ENCODE measurements around the gene ATRNL1.

Gene ATRNL1

DNA sequence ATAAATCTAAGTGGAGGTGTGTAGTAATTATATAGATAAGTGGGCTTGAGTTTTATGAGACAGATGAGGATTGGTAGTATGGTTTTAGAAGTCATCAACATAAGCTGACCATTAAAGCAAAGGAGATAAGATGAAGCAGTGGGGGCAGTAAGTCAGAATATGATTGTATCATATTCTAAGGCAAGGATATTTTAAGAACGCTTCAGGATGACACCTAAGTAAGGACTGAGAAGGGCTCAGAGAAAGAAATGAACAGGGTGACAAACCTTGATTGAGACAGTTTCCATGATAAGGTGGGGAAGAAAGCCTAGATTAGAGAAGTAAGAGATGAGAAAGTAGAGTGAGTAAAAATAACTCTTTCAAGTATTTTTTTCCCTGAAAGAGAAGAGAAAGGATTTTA lies 567.2 kb downstream of the ATRNL1 start:
- no peak overlapping the region for H3K4me3 ChIP-seq (ENCODE audit: extremely low read depth, insufficient read depth, low read length, poor library complexity, severe bottlenecking)
- no peak overlapping the region for H3K27ac ChIP-seq (ENCODE audit: low read depth, low read length, severe bottlenecking)
- no peaks in the 10 kb centered on the region for H3K9me3 ChIP-seq (ENCODE audit: control insufficient read depth, low read length)
- H3K4me1 ChIP-seq (ENCODE audit: control insufficient read depth, insufficient read depth, low read length, poor library complexity, severe bottlenecking), result no peaks in the 10 kb centered on the region
- 86 to 100% methylated on average over 1 of the region's 1 CpG for WGBS, 2 experiments (ENCODE audit: insufficient coverage in 2 of 2)
- H3K36me3 ChIP-seq (ENCODE audit: control insufficient read depth, insufficient read depth, low read length), result no peaks in the 10 kb centered on the region

- Histone ChIP-seq H3K9me3 (ENCODE audit: control insufficient read depth, low read length) (no peaks in the 10 kb centered on the region), H3K27ac (ENCODE audit: low read depth, low read length, severe bottlenecking) (no peak overlapping the region), H3K4me1 (ENCODE audit: control insufficient read depth, insufficient read depth, low read length, poor library complexity, severe bottlenecking) (no peaks in the 10 kb centered on the region), H3K36me3 (ENCODE audit: control insufficient read depth, insufficient read depth, low read length) (no peaks in the 10 kb centered on the region), H3K4me3 (ENCODE audit: extremely low read depth, insufficient read depth, low read length, poor library complexity, severe bottlenecking) (no peak overlapping the region)
These were observed 569.3 kb downstream of the ATRNL1 start for GRCh38 chr10:115662422-115662821.

GRCh38 chr10:115665549-115665948 lies 572.4 kb downstream of the ATRNL1 start:
- Histone ChIP-seq H3K4me3 (ENCODE audit: extremely low read depth, insufficient read depth, low read length, poor library complexity, severe bottlenecking) (no peak overlapping the region), H3K36me3 (ENCODE audit: control insufficient read depth, insufficient read depth, low read length) (no peaks in the 10 kb centered on the region), H3K9me3 (ENCODE audit: control insufficient read depth, low read length) (no peaks in the 10 kb centered on the region), H3K4me1 (ENCODE audit: control insufficient read depth, insufficient read depth, low read length, poor library complexity, severe bottlenecking) (no peaks in the 10 kb centered on the region), H3K27ac (ENCODE audit: low read depth, low read length, severe bottlenecking) (no peak overlapping the region)
- 70 to 92% methylated on average over 2 of the region's 2 CpGs for WGBS, 2 experiments (ENCODE audit: insufficient coverage in 2 of 2)

DNA sequence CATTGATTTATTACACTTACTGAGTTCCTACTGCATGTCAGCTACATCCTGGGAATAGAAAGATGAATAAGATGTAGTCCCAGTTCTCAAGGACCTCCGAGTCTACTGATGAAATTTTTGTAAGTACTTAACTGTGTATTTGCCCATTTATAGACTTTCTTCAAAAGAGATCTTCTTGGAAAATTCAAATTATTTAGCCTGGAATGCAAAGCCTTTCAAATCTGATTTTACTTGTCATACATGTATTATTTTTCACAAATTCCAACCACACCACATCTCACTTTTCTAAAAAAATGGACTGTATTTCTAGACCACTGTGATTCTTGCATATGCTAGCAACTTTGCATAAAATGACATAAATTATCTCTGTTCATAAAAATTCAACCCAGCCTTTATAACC lies 581.3 kb downstream of the ATRNL1 start:
- Histone ChIP-seq H3K9me3 (ENCODE audit: control insufficient read depth, low read length) (no peaks in the 10 kb centered on the region), H3K27ac (ENCODE audit: low read depth, low read length, severe bottlenecking) (no peak overlapping the region), H3K4me1 (ENCODE audit: control insufficient read depth, insufficient read depth, low read length, poor library complexity, severe bottlenecking) (no peaks in the 10 kb centered on the region), H3K4me3 (ENCODE audit: extremely low read depth, insufficient read depth, low read length, poor library complexity, severe bottlenecking) (no peak overlapping the region), H3K36me3 (ENCODE audit: control insufficient read depth, insufficient read depth, low read length) (no peaks in the 10 kb centered on the region)
- 88% methylated on average over 1 of the region's 1 CpG; no CpG with 5 or more reads in 1 of the 2 experiments for WGBS, 2 experiments (ENCODE audit: insufficient coverage in 2 of 2)

GRCh38 chr10:115696747-115697146 lies 603.6 kb downstream of the ATRNL1 start:
- Histone ChIP-seq H3K4me3 (ENCODE audit: extremely low read depth, insufficient read depth, low read length, poor library complexity, severe bottlenecking) (no peak overlapping the region), H3K9me3 (ENCODE audit: control insufficient read depth, low read length) (no peaks in the 10 kb centered on the region), H3K36me3 (ENCODE audit: control insufficient read depth, insufficient read depth, low read length) (no peaks in the 10 kb centered on the region), H3K4me1 (ENCODE audit: control insufficient read depth, insufficient read depth, low read length, poor library complexity, severe bottlenecking) (no peaks in the 10 kb centered on the region), H3K27ac (ENCODE audit: low read depth, low read length, severe bottlenecking) (no peak overlapping the region)
- WGBS, 2 experiments (ENCODE audit: insufficient coverage in 2 of 2), result 80 to 100% methylated on average over 1 of the region's 4 CpGs

GRCh38 chr10:115706026-115706425 lies 612.9 kb downstream of the ATRNL1 start:
- Histone ChIP-seq H3K4me1 (ENCODE audit: control insufficient read depth, insufficient read depth, low read length, poor library complexity, severe bottlenecking) (no peaks in the 10 kb centered on the region), H3K9me3 (ENCODE audit: control insufficient read depth, low read length) (no peaks in the 10 kb centered on the region), H3K36me3 (ENCODE audit: control insufficient read depth, insufficient read depth, low read length) (no peaks in the 10 kb centered on the region), H3K27ac (ENCODE audit: low read depth, low read length, severe bottlenecking) (no peak overlapping the region), H3K4me3 (ENCODE audit: extremely low read depth, insufficient read depth, low read length, poor library complexity, severe bottlenecking) (no peak overlapping the region)

- H3K4me3 ChIP-seq (ENCODE audit: extremely low read depth, insufficient read depth, low read length, poor library complexity, severe bottlenecking), result no peak overlapping the region
- no peaks in the 10 kb centered on the region for H3K4me1 ChIP-seq (ENCODE audit: control insufficient read depth, insufficient read depth, low read length, poor library complexity, severe bottlenecking)
- H3K9me3 ChIP-seq (ENCODE audit: control insufficient read depth, low read length), result no peaks in the 10 kb centered on the region
- WGBS, 2 experiments (ENCODE audit: insufficient coverage in 2 of 2), result no CpG with 5 or more reads among the region's 2 CpGs
- no peak overlapping the region for H3K27ac ChIP-seq (ENCODE audit: low read depth, low read length, severe bottlenecking)
- no peaks in the 10 kb centered on the region for H3K36me3 ChIP-seq (ENCODE audit: control insufficient read depth, insufficient read depth, low read length)
These were observed 613.4 kb downstream of the ATRNL1 start for GRCh38 chr10:115706488-115707076.

DNA sequence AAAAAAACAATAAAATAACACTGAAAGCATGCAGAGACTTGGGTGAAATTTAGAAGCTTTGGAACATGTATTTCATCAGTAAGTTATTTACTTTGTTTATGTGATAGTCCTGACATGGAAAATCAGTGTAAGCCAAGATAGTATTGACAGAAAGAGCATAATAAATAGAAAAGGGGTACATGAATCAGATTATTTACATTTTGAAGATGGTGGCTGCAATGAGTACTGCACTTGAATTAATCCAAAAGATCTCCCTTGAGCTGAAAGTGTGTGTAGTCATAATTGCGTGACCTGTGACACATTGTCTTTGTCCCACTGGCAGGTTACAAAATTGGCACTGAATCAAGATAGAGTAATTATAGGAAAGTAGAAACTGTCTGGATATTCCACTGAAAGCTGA lies 617.0 kb downstream of the ATRNL1 start:
- H3K36me3 ChIP-seq (ENCODE audit: control insufficient read depth, insufficient read depth, low read length), result no peaks in the 10 kb centered on the region
- H3K4me1 ChIP-seq (ENCODE audit: control insufficient read depth, insufficient read depth, low read length, poor library complexity, severe bottlenecking), result no peaks in the 10 kb centered on the region
- no peaks in the 10 kb centered on the region for H3K9me3 ChIP-seq (ENCODE audit: control insufficient read depth, low read length)
- no peak overlapping the region for H3K27ac ChIP-seq (ENCODE audit: low read depth, low read length, severe bottlenecking)
- no peak overlapping the region for H3K4me3 ChIP-seq (ENCODE audit: extremely low read depth, insufficient read depth, low read length, poor library complexity, severe bottlenecking)
- WGBS, 2 experiments (ENCODE audit: insufficient coverage in 2 of 2), result 78 to 83% methylated on average over 1 of the region's 1 CpG

- no peaks in the 10 kb centered on the region for H3K36me3 ChIP-seq (ENCODE audit: control insufficient read depth, insufficient read depth, low read length)
- 67% methylated on average over 1 of the region's 1 CpG; no CpG with 5 or more reads in 1 of the 2 experiments for WGBS, 2 experiments (ENCODE audit: insufficient coverage in 2 of 2)
- H3K4me3 ChIP-seq (ENCODE audit: extremely low read depth, insufficient read depth, low read length, poor library complexity, severe bottlenecking), result no peak overlapping the region
- H3K9me3 ChIP-seq (ENCODE audit: control insufficient read depth, low read length), result no peaks in the 10 kb centered on the region
- no peaks in the 10 kb centered on the region for H3K4me1 ChIP-seq (ENCODE audit: control insufficient read depth, insufficient read depth, low read length, poor library complexity, severe bottlenecking)
- H3K27ac ChIP-seq (ENCODE audit: low read depth, low read length, severe bottlenecking), result no peak overlapping the region
These were observed 618.1 kb downstream of the ATRNL1 start for GRCh38 chr10:115711306-115711705.

GRCh38 chr10:115720121-115720520 lies 627.0 kb downstream of the ATRNL1 start:
- Histone ChIP-seq H3K9me3 (ENCODE audit: control insufficient read depth, low read length) (no peaks in the 10 kb centered on the region), H3K36me3 (ENCODE audit: control insufficient read depth, insufficient read depth, low read length) (no peaks in the 10 kb centered on the region), H3K4me1 (ENCODE audit: control insufficient read depth, insufficient read depth, low read length, poor library complexity, severe bottlenecking) (no peaks in the 10 kb centered on the region), H3K27ac (ENCODE audit: low read depth, low read length, severe bottlenecking) (no peak overlapping the region), H3K4me3 (ENCODE audit: extremely low read depth, insufficient read depth, low read length, poor library complexity, severe bottlenecking) (no peak overlapping the region)
- 50 to 80% methylated on average over 1 of the region's 2 CpGs for WGBS, 2 experiments (ENCODE audit: insufficient coverage in 2 of 2)

DNA sequence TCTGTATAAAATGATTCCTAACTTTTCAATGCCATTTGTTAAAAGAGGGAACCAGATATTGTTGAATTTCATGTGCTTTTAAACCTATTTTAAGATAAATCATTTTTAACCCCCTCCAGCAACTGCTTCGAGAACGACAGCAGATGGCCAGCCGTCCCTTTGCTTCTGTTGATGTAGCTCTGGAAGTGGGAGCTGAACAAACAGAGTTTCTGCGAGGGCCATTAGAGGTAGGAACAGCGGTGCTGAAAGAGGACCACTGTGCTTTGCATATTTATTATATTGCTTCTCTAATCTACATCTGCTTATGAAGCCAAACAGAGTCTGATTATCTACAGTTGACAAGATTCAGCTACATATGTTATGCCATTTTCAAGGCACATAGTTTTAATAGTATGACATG lies 634.0 kb downstream of the ATRNL1 start:
- no peak overlapping the region for H3K27ac ChIP-seq (ENCODE audit: low read depth, low read length, severe bottlenecking)
- H3K9me3 ChIP-seq (ENCODE audit: control insufficient read depth, low read length), result no peaks in the 10 kb centered on the region
- WGBS, 2 experiments (ENCODE audit: insufficient coverage in 2 of 2), result 88% methylated on average over 4 of the region's 5 CpGs; no CpG with 5 or more reads in 1 of the 2 experiments
- no peaks in the 10 kb centered on the region for H3K36me3 ChIP-seq (ENCODE audit: control insufficient read depth, insufficient read depth, low read length)
- no peaks in the 10 kb centered on the region for H3K4me1 ChIP-seq (ENCODE audit: control insufficient read depth, insufficient read depth, low read length, poor library complexity, severe bottlenecking)
- H3K4me3 ChIP-seq (ENCODE audit: extremely low read depth, insufficient read depth, low read length, poor library complexity, severe bottlenecking), result no peak overlapping the region

All from mesodermal cell (in vitro differentiated cells).